HCT116 (cell line): Measurements from ENCODE around the gene TARBP1.

ENCODE experiments used
- CTCF ChIP-seq, 3 experiments: fragments of 200-600 bp in 1 of 3; sonication (generic) in 1 of 3; IDR thresholded peaks in 2 of 3; conservative IDR thresholded peaks in 1 of 3; 2 replicates each; pipeline ENCODE4 v1.5.1; 2012 to 2017; ENCODE audit warnings: low read depth in 2 of 3, low read length in 2 of 3, antibody characterized with exemption in 1 of 3, borderline replicate concordance in 1 of 3, control low read depth in 1 of 3, mild to moderate bottlenecking in 1 of 3, mixed read lengths in 1 of 3, mixed run types in 1 of 3, moderate library complexity in 1 of 3; ENCODE audit not compliant: insufficient read depth in 1 of 3
- POLR2AphosphoS5 ChIP-seq: IDR thresholded peaks from 2 replicates; pipeline ENCODE4 v1.6.1; 2011; ENCODE audit warnings: mild to moderate bottlenecking, low read depth, low read length, moderate library complexity

DNA sequence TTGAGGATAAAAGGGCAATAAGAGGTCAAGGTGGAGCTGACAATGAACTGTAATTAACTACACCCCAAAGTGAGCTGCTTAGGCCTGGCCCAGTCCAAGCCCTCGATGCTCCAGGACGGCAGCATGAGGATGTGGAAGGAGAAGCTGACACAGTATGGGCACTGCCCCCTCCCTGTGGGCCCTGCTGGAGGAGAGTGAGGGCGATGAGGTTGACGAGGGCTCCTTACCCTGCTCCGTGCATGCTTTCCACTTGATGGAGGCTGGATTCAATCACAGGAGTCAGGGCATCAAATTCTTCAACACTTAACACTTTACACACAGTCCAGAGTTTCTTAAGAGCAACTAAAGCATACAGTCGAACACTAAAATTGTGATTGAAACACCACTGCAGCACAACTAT, 73.3 kb downstream of the TARBP1 start:
- TF ChIP-seq CTCF (IDR thresholded peaks at IDR 0.05 in 2 of 3, conservative IDR thresholded peaks at IDR 0.05 in 1 of 3; ENCODE audit: borderline replicate concordance in 1 of 3, insufficient read depth in 1 of 3, low read depth in 2 of 3, low read length in 2 of 3) (no peak), POLR2AphosphoS5 (no peak)
